ENCODE results near the gene ZBTB26. TPM values are rescaled to one million over a fixed set of nuclear protein-coding genes. Genes with fewer than 3 reads are reported as not detected.

ZBTB26 gene
- total RNA-seq, 3 donors from 2014 or later = 6.7 to 12.0 (median 7.2) TPM

Other genes starting within 250 kb of the ZBTB26 start
- not detected for gene OR1L4, start 207.5 kb downstream of the ZBTB26 start, total RNA-seq
- gene OR1L6, start 189.2 kb downstream of the ZBTB26 start, total RNA-seq = not detected
- gene OR5C1, start 142.6 kb downstream of the ZBTB26 start, total RNA-seq = not detected
- not detected for gene OR1K1, start 131.4 kb downstream of the ZBTB26 start, total RNA-seq
- gene PDCL, start 102.9 kb downstream of the ZBTB26 start, total RNA-seq = 10 to 100 TPM; 14.2 to 24.9 (median 23.7) TPM
- 10 to 100 TPM; 38.6 to 44.6 (median 41.6) TPM for gene RC3H2, start 26.2 kb downstream of the ZBTB26 start, total RNA-seq
- 10 to 100 TPM in 2 of 3 donors, 1 to 10 TPM in 1; 8.2 to 17.4 (median 11.1) TPM for gene ZBTB6, start 18.2 kb downstream of the ZBTB26 start, total RNA-seq
- gene RABGAP1, start 9.5 kb upstream of the ZBTB26 start, total RNA-seq = 10 to 100 TPM; 49.1 to 93.4 (median 77.7) TPM
- 1 to 10 TPM in 2 of 3 donors, not detected in 1; 3.3 to 6.7 TPM for gene GPR21, start 102.2 kb upstream of the ZBTB26 start, total RNA-seq